Activated T-cell treated with anti-CD3 and anti-CD28 coated beads for 1 hour (primary cell): ENCODE data around the gene HIKESHI.

Experiments used
- DNase-seq: peaks from one replicate; pipeline ENCODE4 v3.0.0-alpha.2; 2020; ENCODE audit warnings: low read depth

Gene HIKESHI

DNA sequence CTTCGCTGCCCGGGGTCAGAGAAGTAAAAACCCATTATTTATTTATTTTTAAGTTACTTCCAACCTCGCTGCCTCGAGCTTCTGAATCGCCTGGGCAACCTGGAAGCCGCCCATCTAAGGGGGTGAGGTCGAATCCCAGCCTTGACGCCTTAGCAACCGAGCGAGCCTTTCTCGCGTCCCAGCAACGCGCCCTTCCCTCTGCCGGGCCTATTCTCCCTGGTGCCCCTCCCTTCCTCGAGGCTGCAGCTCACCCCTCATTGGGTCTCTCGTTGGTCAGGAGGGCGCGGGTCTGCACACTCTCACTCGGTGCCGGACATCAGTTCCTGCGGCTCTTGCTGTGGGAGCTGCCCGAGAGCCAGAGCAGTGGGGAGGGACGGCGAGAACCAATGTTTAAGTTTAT, 72.5 kb downstream of the HIKESHI start, which contains the start of gene CCDC81:
CCDC81 (plus strand) TSS at position 302 of the 400 bp plus-strand sequence. CDS start 277 bp downstream, outside the sequence.
- no peak for DNase-seq

DNA sequence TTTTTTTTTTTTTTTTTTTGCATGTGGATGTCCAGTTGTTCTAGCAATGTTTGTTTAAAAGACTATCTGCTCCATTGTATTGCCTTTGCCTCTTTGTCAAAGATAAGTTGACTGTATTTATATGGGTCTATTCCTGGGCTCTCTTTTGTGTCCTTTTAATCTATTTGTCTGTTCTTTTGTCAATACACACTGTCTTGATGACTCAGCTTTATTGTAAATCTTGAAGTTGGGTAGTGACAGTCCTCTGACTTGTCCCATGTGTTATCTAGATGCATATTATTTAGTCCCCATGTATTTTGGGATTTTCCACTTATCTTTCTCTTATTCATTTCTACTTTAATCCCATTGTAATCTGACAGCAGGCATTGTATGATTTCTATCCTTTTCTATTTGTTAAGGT, 75.9 kb downstream of the HIKESHI start:
- DNase-seq: no peak

GRCh38 chr11:86380295-86381059, 78.4 kb downstream of the HIKESHI start:
- DNase-seq: no peak

DNA sequence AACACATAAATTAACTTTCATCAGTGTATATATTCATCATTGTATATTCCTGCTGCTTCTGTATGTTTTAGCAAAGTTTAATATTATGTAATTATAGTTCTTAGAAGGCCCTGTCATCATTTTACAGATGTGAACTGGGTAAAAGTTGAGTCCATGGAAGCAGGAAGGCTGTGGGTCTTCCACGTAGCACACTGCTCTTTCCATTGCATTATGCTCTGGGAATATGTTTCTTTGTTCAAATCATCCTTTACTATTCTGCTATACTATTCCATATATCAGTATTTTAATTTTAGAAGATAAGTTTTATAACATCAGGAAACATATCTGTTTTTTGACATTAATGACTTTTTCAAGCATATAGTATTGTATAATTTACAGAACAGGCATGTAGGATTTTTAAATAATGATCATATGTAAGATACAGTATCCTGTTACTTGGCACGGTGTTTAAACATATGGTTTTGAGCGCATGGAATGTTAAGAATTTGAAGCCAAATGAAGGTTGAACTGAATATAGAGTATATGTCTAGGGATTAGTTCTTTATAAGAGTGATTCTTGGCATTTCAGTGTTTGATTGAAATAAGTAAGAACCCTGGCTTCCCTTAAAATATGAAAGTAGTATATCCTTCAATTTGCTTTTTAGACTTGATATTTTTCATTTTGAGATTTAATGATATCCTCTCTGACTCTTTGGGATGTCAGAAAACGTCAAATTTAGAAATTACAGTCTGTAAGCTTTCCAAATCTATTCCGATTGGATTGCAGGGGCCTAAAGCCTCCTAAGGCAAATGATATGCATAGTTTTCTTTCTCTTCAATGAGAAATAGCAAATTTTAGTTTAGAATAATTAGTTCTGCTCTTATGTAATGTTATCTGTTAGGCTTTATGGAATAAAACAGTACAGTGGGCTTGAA, 81.3 kb downstream of the HIKESHI start:
- DNase-seq: no peak

GRCh38 chr11:86386283-86386682, 84.2 kb downstream of the HIKESHI start:
- no peak for DNase-seq

DNA sequence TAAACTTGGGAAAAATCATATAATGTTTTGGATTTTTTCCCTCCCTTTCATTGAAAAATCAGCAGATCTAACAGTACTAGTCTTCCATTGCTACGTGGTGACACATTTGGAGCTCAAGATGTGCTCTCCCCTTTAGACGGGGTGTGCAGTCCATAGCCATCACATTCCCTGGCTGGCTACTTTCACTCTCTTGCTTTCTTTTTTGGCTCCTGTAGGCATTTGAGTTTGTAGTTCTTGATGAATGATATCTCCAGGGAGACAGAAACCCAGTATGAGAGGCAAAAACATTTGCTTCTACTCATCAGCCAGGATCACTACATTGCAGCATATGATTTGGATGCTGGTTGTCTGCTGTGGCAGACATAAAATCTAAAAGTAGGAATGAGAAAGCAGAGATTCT, 84.7 kb downstream of the HIKESHI start:
- no peak for DNase-seq

- DNase-seq: no peak
These were observed 86.2 kb downstream of the HIKESHI start for GRCh38 chr11:86388198-86388597.

DNA sequence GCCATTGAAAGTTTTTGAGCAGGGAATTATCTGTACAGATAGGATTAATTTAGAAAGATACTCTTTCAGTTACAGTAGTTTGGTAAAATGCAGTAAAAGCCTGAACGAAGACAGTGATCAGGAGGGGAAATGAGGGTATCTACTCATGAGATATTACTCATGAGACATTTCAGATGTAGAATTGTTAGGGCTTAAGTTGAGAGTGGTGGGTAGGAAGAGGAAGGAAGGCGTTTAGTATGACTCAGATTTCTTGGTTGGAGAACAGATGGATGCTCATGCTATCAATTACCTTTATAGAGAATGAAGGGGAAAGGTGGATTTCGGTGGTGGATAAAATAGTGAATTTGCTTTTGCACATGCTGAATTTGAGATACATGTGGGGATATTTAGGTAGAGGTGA, 88.4 kb downstream of the HIKESHI start:
- no peak for DNase-seq

GRCh38 chr11:86395061-86395551, 93.1 kb downstream of the HIKESHI start:
- no peak for DNase-seq
